ENCODE measurements around the gene COG5.

The COG5 gene

GRCh38 chr7:107262857-107263256 is 300.9 kb downstream of the COG5 start:
- no peaks in the 10 kb centered on the region for H3K9me3 ChIP-seq (ENCODE audit: control insufficient read depth, insufficient read depth, low read depth, low read length)
- POLR2A ChIA-PET: no interaction called here
- no peak overlapping the region for H3K4me3 ChIP-seq (ENCODE audit: low read depth, low read length)
- CTCF ChIA-PET: interaction anchor here (0.6 kb wide), 1 partner anchor 582 kb away, joined by 3 read pairs; no protein-coding TSS in a partner anchor
- no peaks in the 10 kb centered on the region for H3K36me3 ChIP-seq (ENCODE audit: control insufficient read depth in 2 of 2, insufficient read depth in 1 of 2, low read length in 2 of 2)
- H3K4me1 ChIP-seq (ENCODE audit: control insufficient read depth, insufficient read depth, low read length): no peaks in the 10 kb centered on the region
- H3K27ac ChIP-seq (ENCODE audit: extremely low read depth, low read depth, low read length): no peak overlapping the region
- TF ChIP-seq GLI4 (tag by site-specific recombination; IDR thresholded peaks at IDR 0.05) (no peak), ZNF521 (tag by site-specific recombination; IDR thresholded peaks at IDR 0.05) (no peak), ZNF549 (tag by site-specific recombination; IDR thresholded peaks at IDR 0.05) (no peak), ZNF555 (tag by site-specific recombination; conservative IDR thresholded peaks at IDR 0.05) (no peak), ZSCAN16 (tag by site-specific recombination; IDR thresholded peaks at IDR 0.05) (no peak), PBX3 (CRISPR knock-in tag; IDR thresholded peaks at IDR 0.05) (no peak), ZNF544 (tag by site-specific recombination; IDR thresholded peaks at IDR 0.05) (no peak), HOXC10 (CRISPR knock-in tag; IDR thresholded peaks at IDR 0.05) (no peak), ZNF785 (tag by site-specific recombination; IDR thresholded peaks at IDR 0.05) (no peak), PRDM1 (tag by site-specific recombination; IDR thresholded peaks at IDR 0.05) (no peak), ZNF140 (tag by site-specific recombination; IDR thresholded peaks at IDR 0.05) (no peak), ZNF211 (tag by site-specific recombination; IDR thresholded peaks at IDR 0.05; ENCODE audit: low read depth) (no peak)

- ChIA-PET CTCF (interaction anchor here (0.6 to 1.2 kb wide), 3 partner anchors 16 to 87 kb away, joined by 3 to 4 read pairs (median 4); no protein-coding TSS in a partner anchor), POLR2A (no interaction called here)
- Histone ChIP-seq H3K27ac (ENCODE audit: extremely low read depth, low read depth, low read length) (no peak overlapping the region), H3K36me3 (ENCODE audit: control insufficient read depth in 2 of 2, insufficient read depth in 1 of 2, low read length in 2 of 2) (no peaks in the 10 kb centered on the region), H3K4me1 (ENCODE audit: control insufficient read depth, insufficient read depth, low read length) (no peaks in the 10 kb centered on the region), H3K4me3 (ENCODE audit: low read depth, low read length) (no peak overlapping the region), H3K9me3 (ENCODE audit: control insufficient read depth, insufficient read depth, low read depth, low read length) (no peaks in the 10 kb centered on the region)
- TF ChIP-seq PRDM6 (tag by site-specific recombination; IDR thresholded peaks at IDR 0.05): no peak
- no peak for TF ChIP-seq ZNF621 (tag by site-specific recombination; IDR thresholded peaks at IDR 0.05)
- no peak for TF ChIP-seq SP3 (tag by site-specific recombination; IDR thresholded peaks at IDR 0.05)
- no peak for TF ChIP-seq ZBTB26 (tag by site-specific recombination; optimal IDR thresholded peaks at IDR 0.05)
- TF ChIP-seq ZBTB6 (tag by site-specific recombination; IDR thresholded peaks at IDR 0.05): no peak
- TF ChIP-seq ZNF518A (tag by site-specific recombination; conservative IDR thresholded peaks at IDR 0.05; ENCODE audit: low read depth): no peak
- no peak for TF ChIP-seq ZNF747 (tag by site-specific recombination; IDR thresholded peaks at IDR 0.05)
- TF ChIP-seq HOXD13 (CRISPR knock-in tag; IDR thresholded peaks at IDR 0.05; ENCODE audit: borderline replicate concordance): no peak
- TF ChIP-seq ZNF664 (tag by site-specific recombination; IDR thresholded peaks at IDR 0.05): no peak
- TF ChIP-seq ZBTB20 (tag by site-specific recombination; IDR thresholded peaks at IDR 0.05): no peak
- no peak for TF ChIP-seq ZNF426 (tag by site-specific recombination; IDR thresholded peaks at IDR 0.05)
- TF ChIP-seq INSM2 (tag by site-specific recombination; IDR thresholded peaks at IDR 0.05): no peak
- no peak for TF ChIP-seq SALL2 (tag by site-specific recombination; IDR thresholded peaks at IDR 0.05; ENCODE audit: borderline replicate concordance)
These were observed 305.0 kb downstream of the COG5 start for GRCh38 chr7:107258737-107259136.

All from HEK293 (cell line).